Omental fat pad (tissue), 4 donors: ENCODE results near the gene ELOVL1. TPM values are rescaled to one million over a fixed set of nuclear protein-coding genes. Genes with fewer than 3 reads are reported as not detected.

Source experiments
- ATAC-seq: fragments of 150-250 bp; one replicate; pipeline ENCODE4 v1.9.1; 2016; ENCODE audit warnings: mild to moderate bottlenecking, moderate library complexity; ENCODE audit not compliant: low FRiP score
- DNase-seq: peaks from one replicate; pipeline ENCODE4 v3.0.0-alpha.2; 2019; ENCODE audit warnings: low spot score
- CTCF ChIP-seq, 3 donors: fragments of 450-650 bp; IDR thresholded peaks; one replicate each; pipeline ENCODE4 v1.5.1; 2016 to 2017; ENCODE audit warnings: antibody characterized with exemption in 3 of 3, mild to moderate bottlenecking in 3 of 3, moderate library complexity in 2 of 3
- total RNA-seq, 4 donors: library from RNA; depleted of rRNA; stranded (reverse); fragments of >200 nt; gene quantifications; one replicate each; pipeline ENCODE4 v1.1.0, GENCODE V29; 2016

The ELOVL1 gene
- total RNA-seq, 4 donors from 2014 or later = 56.4 to 124 (median 78.2) TPM

GRCh38 chr1:43363283-43363934 lies 4.4 kb downstream of the ELOVL1 start:
- DNase-seq = no peak
- no peak for ATAC-seq
- no peak for TF ChIP-seq CTCF (IDR thresholded peaks at IDR 0.05)

GRCh38 chr1:43360616-43361015 lies 7.2 kb downstream of the ELOVL1 start:
- DNase-seq (no peak), ATAC-seq (no peak)
- TF ChIP-seq CTCF (IDR thresholded peaks at IDR 0.05) = no peak

GRCh38 chr1:43359696-43360095 lies 8.1 kb downstream of the ELOVL1 start:
- ATAC-seq (no peak), DNase-seq (no peak)
- no peak for TF ChIP-seq CTCF (IDR thresholded peaks at IDR 0.05)

DNA sequence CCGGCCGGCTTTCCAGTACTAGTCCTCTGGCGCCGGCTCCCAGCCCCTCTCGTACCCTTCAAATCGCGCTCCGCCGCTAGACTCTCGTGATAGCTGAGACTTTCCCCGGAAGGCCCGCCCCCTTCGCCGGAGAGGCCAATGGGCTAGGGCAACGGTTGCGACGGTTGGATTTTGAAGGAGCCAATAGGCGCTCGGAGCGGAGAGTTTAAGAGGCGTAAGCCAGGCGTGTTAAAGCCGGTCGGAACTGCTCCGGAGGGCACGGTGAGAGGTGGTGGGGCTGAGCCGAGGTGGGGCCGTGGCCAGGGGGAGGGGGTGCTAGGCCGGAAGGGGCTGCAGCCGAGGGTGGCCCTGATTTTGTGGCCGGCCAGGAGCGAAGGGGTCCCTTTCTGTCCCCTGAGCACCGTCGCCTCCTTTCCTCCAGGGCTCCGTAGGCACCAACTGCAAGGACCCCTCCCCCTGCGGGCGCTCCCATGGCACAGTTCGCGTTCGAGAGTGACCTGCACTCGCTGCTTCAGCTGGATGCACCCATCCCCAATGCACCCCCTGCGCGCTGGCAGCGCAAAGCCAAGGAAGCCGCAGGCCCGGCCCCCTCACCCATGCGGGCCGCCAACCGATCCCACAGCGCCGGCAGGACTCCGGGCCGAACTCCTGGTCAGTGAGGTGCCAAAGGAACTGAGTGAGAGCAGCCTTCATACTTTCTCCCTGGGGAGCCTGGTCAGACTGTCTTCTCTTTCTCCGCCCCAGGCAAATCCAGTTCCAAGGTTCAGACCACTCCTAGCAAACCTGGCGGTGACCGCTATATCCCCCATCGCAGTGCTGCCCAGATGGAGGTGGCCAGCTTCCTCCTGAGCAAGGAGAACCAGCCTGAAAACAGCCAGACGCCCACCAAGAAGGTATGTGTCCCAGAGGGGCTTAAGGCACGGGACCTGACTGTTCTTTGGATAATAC lies 8.8 kb downstream of the ELOVL1 start, which contains the start of gene CDC20:
CDC20 (plus strand) TSS at position 236 of the 948 bp plus-strand sequence; CDS start at position 471, 235 bp downstream.
- no peak for TF ChIP-seq CTCF (IDR thresholded peaks at IDR 0.05)
- peak; percentile 98 for ATAC-seq
- peak; percentile 99 for DNase-seq

DNA sequence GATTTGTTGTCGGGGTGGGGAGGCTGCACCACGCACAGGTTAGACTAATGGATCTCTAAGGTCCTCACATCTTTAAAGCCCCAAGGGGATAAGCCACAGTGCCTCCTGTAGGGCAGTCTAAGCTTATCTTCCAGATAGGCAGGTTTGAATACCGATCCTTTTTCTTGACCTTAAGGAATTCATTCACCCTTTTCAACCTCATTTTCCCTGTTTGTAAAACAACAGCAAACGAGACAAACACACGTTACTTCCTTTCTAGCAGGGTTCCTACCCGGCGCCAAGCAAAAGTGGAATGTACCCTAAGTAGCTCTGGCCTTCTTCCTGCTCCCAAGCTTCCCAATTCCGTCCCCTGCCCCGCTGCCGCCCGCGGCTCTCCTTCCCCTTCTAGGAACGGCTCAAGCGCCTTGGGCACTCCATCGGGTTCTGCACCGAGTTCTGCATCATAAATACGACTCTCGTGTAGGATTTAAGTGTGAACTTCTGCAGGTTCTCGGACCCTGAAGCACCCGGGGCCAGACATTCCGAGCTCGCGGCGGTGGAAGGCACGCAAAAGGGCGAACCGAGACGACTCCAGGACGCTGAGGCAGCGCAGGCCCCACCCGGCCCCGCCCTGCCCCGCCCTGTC lies 9.6 kb downstream of the ELOVL1 start:
- TF ChIP-seq CTCF (IDR thresholded peaks at IDR 0.05) = no peak
- no peak for DNase-seq
- peak; percentile 39 for ATAC-seq

GRCh38 chr1:43357251-43357650 lies 10.6 kb downstream of the ELOVL1 start:
- no peak for ATAC-seq
- TF ChIP-seq CTCF (IDR thresholded peaks at IDR 0.05) = no peak
- DNase-seq = no peak
